Measurements from ENCODE around the gene TLN1. TPM values are rescaled to one million over a fixed set of nuclear protein-coding genes. Genes with fewer than 3 reads are reported as not detected.

The TLN1 gene, protein sequence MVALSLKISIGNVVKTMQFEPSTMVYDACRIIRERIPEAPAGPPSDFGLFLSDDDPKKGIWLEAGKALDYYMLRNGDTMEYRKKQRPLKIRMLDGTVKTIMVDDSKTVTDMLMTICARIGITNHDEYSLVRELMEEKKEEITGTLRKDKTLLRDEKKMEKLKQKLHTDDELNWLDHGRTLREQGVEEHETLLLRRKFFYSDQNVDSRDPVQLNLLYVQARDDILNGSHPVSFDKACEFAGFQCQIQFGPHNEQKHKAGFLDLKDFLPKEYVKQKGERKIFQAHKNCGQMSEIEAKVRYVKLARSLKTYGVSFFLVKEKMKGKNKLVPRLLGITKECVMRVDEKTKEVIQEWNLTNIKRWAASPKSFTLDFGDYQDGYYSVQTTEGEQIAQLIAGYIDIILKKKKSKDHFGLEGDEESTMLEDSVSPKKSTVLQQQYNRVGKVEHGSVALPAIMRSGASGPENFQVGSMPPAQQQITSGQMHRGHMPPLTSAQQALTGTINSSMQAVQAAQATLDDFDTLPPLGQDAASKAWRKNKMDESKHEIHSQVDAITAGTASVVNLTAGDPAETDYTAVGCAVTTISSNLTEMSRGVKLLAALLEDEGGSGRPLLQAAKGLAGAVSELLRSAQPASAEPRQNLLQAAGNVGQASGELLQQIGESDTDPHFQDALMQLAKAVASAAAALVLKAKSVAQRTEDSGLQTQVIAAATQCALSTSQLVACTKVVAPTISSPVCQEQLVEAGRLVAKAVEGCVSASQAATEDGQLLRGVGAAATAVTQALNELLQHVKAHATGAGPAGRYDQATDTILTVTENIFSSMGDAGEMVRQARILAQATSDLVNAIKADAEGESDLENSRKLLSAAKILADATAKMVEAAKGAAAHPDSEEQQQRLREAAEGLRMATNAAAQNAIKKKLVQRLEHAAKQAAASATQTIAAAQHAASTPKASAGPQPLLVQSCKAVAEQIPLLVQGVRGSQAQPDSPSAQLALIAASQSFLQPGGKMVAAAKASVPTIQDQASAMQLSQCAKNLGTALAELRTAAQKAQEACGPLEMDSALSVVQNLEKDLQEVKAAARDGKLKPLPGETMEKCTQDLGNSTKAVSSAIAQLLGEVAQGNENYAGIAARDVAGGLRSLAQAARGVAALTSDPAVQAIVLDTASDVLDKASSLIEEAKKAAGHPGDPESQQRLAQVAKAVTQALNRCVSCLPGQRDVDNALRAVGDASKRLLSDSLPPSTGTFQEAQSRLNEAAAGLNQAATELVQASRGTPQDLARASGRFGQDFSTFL (N-terminal part only)
- 335 and 378 TPM in 2 replicates for total RNA-seq

GRCh38 chr9:35732185-35732799 is at the start of gene TLN1, which contains the start of gene CREB3:
Gene TLN1 (minus strand): TSS chr9:35732195. CDS start chr9:35725694, 6,501 bp downstream.
Gene CREB3 (plus strand): TSS chr9:35732666. CDS start chr9:35732773, 107 bp downstream.

DNA sequence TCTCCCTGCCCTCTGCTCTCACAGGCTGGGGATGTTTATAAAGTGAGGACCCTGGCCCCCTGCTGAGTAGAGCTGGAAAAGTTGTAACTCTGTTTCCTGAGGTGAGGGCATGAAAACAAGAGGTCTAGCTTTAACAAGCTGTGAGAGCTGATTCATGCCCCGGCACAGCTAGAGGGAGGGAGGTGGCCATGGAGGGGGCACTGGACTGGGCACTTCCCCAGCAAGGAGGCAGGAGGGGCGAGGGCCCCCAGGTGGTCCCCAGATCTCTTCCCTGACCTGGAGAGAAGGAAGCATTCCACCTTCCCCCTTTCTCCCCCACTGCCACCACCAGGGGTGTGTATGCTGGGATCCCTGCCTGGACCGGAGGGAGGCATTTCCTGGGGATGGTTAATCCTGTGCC is 22.3 kb upstream of the TLN1 start, which contains the start of gene MSMP:
Gene MSMP (minus strand): TSS at position 13 of the 400 bp plus-strand sequence. CDS start 147 bp downstream, outside the sequence.

DNA sequence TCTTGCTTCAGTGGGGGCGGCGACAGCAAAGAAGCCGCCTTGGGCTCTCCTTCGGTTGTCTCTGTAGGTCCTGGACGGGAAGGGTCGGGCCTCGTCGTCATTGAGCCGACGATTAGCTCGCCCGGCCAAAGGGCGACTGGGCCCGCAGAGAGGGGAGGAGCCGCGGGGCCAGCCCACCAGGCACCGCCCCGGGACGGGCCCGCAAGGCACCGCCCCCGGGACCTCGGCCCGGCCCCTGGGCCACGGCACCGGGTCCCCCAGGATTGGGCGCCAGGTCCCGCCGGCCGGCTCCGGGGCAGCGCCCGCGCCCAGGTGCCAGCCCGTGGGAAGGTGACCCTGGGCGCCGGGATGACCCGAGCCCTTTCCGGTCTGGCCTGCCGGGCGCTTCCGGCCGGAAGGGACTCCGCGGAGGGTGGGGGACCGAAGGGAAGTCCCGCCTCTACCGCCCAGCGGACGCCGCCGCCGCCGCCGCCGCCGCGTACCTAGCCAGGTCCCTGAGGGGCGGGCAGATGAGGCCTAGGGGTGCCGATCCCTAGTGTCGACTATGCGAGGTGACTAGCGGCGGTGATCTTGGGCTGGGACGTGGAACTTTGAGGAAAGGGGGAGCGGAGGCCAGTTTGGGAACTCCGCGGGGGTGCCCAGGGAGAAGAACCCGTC is 17.0 kb upstream of the TLN1 start, which contains the start of the genes GBA2 and RGP1:
Gene GBA2 (minus strand): TSS at position 371 of the 657 bp plus-strand sequence. CDS start 524 bp downstream, outside the sequence.
Gene RGP1 (plus strand): TSS at position 430 of the 657 bp plus-strand sequence. CDS start 469 bp downstream, outside the sequence.

GRCh38 chr9:35689542-35690293 is 42.3 kb downstream of the TLN1 start, which contains the start of gene TPM2:
Gene TPM2 (minus strand): TSS chr9:35689925. CDS start chr9:35689817, 108 bp downstream.

DNA sequence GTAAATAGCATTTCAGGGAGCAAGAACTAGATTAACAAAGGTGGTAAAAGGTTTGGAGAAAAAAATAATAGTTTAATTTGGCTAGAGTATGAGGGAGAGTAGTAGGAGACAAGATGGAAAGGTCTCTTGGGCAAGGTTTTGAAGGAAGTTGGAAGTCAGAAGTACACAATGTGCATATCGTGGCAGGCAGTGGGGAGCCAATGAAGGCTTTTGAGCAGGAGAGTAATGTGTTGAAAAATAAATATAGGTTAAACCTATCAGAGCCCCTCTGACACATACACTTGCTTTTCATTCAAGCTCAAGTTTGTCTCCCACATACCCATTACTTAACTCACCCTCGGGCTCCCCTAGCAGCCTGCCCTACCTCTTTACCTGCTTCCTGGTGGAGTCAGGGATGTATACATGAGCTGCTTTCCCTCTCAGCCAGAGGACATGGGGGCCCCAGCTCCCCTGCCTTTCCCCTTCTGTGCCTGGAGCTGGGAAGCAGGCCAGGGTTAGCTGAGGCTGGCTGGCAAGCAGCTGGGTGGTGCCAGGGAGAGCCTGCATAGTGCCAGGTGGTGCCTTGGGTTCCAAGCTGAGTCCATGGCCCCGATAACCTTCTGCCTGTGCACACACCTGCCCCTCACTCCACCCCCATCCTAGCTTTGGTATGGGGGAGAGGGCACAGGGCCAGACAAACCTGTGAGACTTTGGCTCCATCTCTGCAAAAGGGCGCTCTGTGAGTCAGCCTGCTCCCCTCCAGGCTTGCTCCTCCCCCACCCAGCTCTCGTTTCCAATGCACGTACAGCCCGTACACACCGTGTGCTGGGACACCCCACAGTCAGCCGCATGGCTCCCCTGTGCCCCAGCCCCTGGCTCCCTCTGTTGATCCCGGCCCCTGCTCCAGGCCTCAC is 58.6 kb downstream of the TLN1 start, which contains the start of gene CA9:
Gene CA9 (plus strand): TSS at position 797 of the 893 bp plus-strand sequence. CDS start 32 bp downstream, at position 829.

DNA sequence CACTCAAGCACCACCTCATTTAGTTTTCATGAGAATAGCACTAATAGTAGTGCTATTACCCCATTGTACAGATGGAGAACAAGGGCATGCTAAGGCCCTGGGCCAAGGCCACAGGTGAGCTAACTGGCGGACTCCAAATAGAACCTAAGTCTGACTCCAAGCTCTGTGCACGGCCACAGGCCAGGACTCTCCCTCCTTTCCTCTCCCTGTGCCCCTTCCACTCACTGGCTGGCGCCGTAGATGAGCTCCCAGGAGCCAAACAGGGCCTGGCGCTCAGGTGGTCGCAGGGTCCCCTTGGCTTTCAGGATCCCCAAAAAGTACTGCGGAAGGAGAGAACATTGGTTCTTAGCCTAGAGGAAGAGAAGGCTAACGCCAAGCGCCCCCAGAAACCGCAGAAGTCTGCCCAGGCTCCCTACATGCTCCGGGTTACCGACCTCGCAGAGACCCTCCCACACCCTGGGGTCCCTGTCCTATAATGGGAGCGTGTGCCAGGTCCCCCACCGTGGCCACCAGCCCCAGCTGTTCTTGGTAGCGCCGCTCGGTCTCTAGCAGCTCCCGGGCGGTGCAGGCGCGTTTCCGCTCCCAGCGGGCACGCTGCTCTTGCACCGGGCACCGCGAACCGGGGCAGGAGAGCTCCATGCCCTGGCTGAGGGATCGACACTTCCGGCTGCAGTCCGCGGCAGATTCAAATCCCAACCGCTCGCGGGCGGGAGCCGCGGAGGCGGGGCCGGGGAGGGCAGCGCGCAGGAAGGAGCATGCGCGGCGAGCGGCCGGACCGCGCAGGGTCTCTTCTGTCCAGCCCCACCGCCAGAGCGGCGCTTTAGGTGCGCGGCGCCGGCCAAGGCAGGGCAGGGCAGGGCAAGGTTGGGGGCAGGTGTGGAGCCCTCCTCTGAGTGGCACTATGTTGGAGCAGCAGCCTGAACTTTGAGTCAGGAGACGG is 67.2 kb downstream of the TLN1 start, which contains the start of gene ARHGEF39:
Gene ARHGEF39 (minus strand): TSS at position 665 of the 940 bp plus-strand sequence. CDS start 26 bp downstream, at position 639.

GRCh38 chr9:35658137-35658967 is 73.6 kb downstream of the TLN1 start, which contains the start of gene CCDC107:
Gene CCDC107 (plus strand): TSS chr9:35658292. CDS start chr9:35658380, 88 bp downstream.

DNA sequence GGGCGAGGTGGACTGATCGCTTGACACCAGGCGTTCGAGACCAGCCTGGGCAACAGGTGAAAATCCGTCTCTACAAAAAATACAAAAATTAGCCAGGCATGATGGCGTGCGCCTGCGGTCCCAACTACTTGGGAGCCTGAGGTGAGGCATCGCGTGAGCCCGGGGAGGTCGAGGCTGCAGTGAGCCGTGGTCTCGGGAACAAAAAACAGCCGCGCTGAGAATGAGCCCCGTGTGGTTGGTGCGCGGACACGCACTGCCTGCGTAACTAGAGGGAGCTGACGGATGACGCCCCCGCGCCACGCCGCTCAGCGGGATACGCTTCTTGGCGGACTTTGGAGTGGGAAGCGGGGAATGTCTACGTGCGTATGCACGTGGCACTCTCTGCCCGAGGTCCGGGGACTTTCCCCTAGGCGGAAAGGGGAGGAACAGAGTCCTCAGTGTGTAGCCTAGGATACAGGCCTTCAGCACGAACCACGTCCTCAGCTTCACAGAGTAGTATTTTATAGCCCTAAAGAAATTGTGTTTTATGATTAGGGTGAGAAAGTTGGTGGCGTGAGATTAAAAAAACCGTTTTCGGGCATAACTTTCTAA is 74.4 kb downstream of the TLN1 start, which contains the start of gene RMRP:
Gene RMRP (minus strand): TSS at position 474 of the 591 bp plus-strand sequence.

DNA sequence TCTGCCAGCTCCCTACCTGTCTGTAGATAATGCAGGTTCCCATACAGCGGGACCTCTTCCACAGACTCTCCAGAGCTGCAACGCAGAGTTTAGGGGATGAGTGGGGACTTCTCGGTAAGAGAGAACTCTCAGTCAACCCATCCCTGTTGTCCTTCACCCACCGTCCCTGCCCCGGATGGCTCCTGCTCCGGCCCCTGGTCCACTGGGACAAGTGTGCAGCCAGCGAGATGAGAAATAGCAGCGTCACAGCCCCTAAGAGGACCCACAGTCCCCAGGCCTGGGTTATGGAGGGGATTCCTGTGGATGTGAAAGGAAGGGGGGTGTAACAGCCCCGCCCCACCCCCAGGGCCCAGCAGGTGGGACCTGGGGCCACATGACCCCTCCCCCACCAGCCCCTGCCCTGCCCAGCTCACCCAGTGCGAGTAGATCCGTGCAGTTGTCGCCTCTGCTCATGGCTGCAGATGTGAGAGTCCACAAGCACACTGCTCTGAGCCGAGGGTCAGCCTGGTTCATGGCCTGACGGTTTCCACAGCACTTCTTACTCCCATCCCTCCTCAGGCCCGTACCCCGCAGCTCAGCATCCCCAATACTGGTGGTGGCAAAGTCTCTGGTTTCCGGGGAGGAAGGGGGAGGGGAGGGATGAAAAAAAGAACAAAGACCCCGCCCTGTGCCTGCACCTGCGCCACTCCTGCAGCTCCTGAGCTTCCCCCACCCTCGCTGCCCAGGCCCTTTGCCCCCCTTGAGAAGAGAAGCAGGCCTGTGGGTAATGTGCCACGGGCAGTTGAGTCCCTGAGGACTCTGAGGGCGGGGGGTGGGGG is 81.4 kb downstream of the TLN1 start, which contains the start of gene SIT1:
Gene SIT1 (minus strand): TSS at position 591 of the 818 bp plus-strand sequence. CDS start 78 bp downstream, at position 513.

Other genes with a start within 250 kb of the TLN1 start
- 37.6 and 44.4 TPM in 2 replicates for gene RUSC2, start 242.1 kb downstream of the TLN1 start, total RNA-seq
- 14.1 and 16.1 TPM in 2 replicates for gene TESK1, start 126.9 kb downstream of the TLN1 start, total RNA-seq
- gene CD72, start 113.8 kb downstream of the TLN1 start, total RNA-seq: 0.32 and 1.3 TPM in 2 replicates
- gene SIT1, start 81.3 kb downstream of the TLN1 start, total RNA-seq: 1.3 TPM in 1 of 2 replicates, not detected in the other
- gene RMRP, start 74.2 kb downstream of the TLN1 start, total RNA-seq: 11,420 and 19,025 TPM in 2 replicates
- 12.8 and 25.8 TPM in 2 replicates for gene CCDC107, start 73.9 kb downstream of the TLN1 start, total RNA-seq
- gene ARHGEF39, start 67.0 kb downstream of the TLN1 start, total RNA-seq: 0.18 and 0.49 TPM in 2 replicates
- gene CA9, start 58.3 kb downstream of the TLN1 start, total RNA-seq: 8.3 and 8.8 TPM in 2 replicates
- 692 and 1,021 TPM in 2 replicates for gene TPM2, start 42.3 kb downstream of the TLN1 start, total RNA-seq
- gene CREB3, start 471 bp upstream of the TLN1 start, total RNA-seq: 60.5 and 72.6 TPM in 2 replicates
- gene GBA2, start 17.0 kb upstream of the TLN1 start, total RNA-seq: 11.7 and 22.2 TPM in 2 replicates
- 10.7 and 15.2 TPM in 2 replicates for gene RGP1, start 17.1 kb upstream of the TLN1 start, total RNA-seq
- gene MSMP, start 22.1 kb upstream of the TLN1 start, total RNA-seq: 2.0 TPM in 1 of 2 replicates, not detected in the other
- 19.9 and 27.5 TPM in 2 replicates for gene NPR2, start 59.4 kb upstream of the TLN1 start, total RNA-seq
- 0.32 and 0.36 TPM in 2 replicates for gene SPAG8, start 80.1 kb upstream of the TLN1 start, total RNA-seq
- 19.0 and 24.2 TPM in 2 replicates for gene HINT2, start 82.8 kb upstream of the TLN1 start, total RNA-seq
- not detected in 2 replicates for gene FAM221B, start 96.5 kb upstream of the TLN1 start, total RNA-seq
- gene TMEM8B, start 97.0 kb upstream of the TLN1 start, total RNA-seq: 2.0 and 2.1 TPM in 2 replicates
- gene OR13J1, start 138.2 kb upstream of the TLN1 start, total RNA-seq: not detected in 2 replicates
- gene HRCT1, start 174.0 kb upstream of the TLN1 start, total RNA-seq: 1.4 and 9.4 TPM in 2 replicates
- gene SPAAR, start 177.3 kb upstream of the TLN1 start, total RNA-seq: 4.5 and 7.5 TPM in 2 replicates
- gene OR2S2, start 226.0 kb upstream of the TLN1 start, total RNA-seq: not detected in 2 replicates